ELF-1 (cell line): ENCODE measurements around the gene PSMD12.
"Not testable (repeated sequence)": the region's sequence is repeated elsewhere in the genome, so short reads cannot be mapped to it uniquely, and the experiment has no call there.

ENCODE experiments used
- DNase-seq: peaks from one replicate; pipeline ENCODE4 v3.0.0-alpha.2; 2016; ENCODE audit warnings: low read depth, low spot score

Gene PSMD12

GRCh38 chr17:67358612-67359011, 7.8 kb downstream of the PSMD12 start:
- DNase-seq = no peak

GRCh38 chr17:67353929-67354574, 12.3 kb downstream of the PSMD12 start:
- no peak for DNase-seq

- DNase-seq = no peak
Observed at GRCh38 chr17:67353161-67353560, 13.2 kb downstream of the PSMD12 start.

GRCh38 chr17:67349420-67349819, 17.0 kb downstream of the PSMD12 start:
- DNase-seq = no peak

- no peak for DNase-seq
Observed at GRCh38 chr17:67347826-67348225, 18.6 kb downstream of the PSMD12 start.

- DNase-seq = no peak
Observed at GRCh38 chr17:67343237-67343636, 23.1 kb downstream of the PSMD12 start.

GRCh38 chr17:67338353-67338752, 28.0 kb downstream of the PSMD12 start:
- DNase-seq = not testable (repeated sequence)

- no peak for DNase-seq
Observed at GRCh38 chr17:67336859-67337258, 29.5 kb downstream of the PSMD12 start.

GRCh38 chr17:67335245-67335835, 31.0 kb downstream of the PSMD12 start:
- DNase-seq = no peak

GRCh38 chr17:67332162-67332508, 34.2 kb downstream of the PSMD12 start:
- not testable (repeated sequence) for DNase-seq

GRCh38 chr17:67331381-67332161, 34.8 kb downstream of the PSMD12 start:
- not testable (repeated sequence) for DNase-seq

GRCh38 chr17:67328026-67328425, 38.4 kb downstream of the PSMD12 start:
- DNase-seq = no peak

- peak; percentile 12 for DNase-seq
Observed at GRCh38 chr17:67326959-67327745, 39.2 kb downstream of the PSMD12 start.

- no peak for DNase-seq
Observed at GRCh38 chr17:67326440-67326839, 39.9 kb downstream of the PSMD12 start.

GRCh38 chr17:67324330-67324729, 42.0 kb downstream of the PSMD12 start:
- no peak for DNase-seq

GRCh38 chr17:67323445-67323844, 42.9 kb downstream of the PSMD12 start:
- no peak for DNase-seq

- DNase-seq = peak; percentile 82
Observed at GRCh38 chr17:67322042-67322787, 44.2 kb downstream of the PSMD12 start.

GRCh38 chr17:67321486-67321885, 44.9 kb downstream of the PSMD12 start:
- DNase-seq = not testable (repeated sequence)

- no peak for DNase-seq
Observed at GRCh38 chr17:67316781-67317180, 49.6 kb downstream of the PSMD12 start.

- no peak for DNase-seq
Observed at GRCh38 chr17:67315865-67316264, 50.5 kb downstream of the PSMD12 start.

GRCh38 chr17:67312265-67312664, 54.1 kb downstream of the PSMD12 start:
- DNase-seq = no peak
